ENCODE results near the gene MDH1. TPM values are rescaled to one million over a fixed set of nuclear protein-coding genes. Genes with fewer than 3 reads are reported as not detected.
"Not testable (repeated sequence)": the region's sequence is repeated elsewhere in the genome, so short reads cannot be mapped to it uniquely, and the experiment has no call there.

The MDH1 gene
- total RNA-seq, 3 donors from 2014 or later (not counting 1 experiment from before 2014, with no cell fraction given) = 62.0 to 85.3 (median 71.3) TPM

GRCh38 chr2:63572001-63572400, 16.8 kb upstream of the MDH1 start:
- Mint-ChIP-seq H3K36me3 (peaks cover 17% of the 10 kb centered on the region), H3K9me3 (peaks cover 9 to 11% of the 10 kb centered on the region in 2 donors), H3K4me3 (no peak overlapping the region), H3K27ac (no peak overlapping the region), H3K27me3 (ENCODE audit: low read depth in 2 of 2) (no peaks in the 10 kb centered on the region), H3K4me1 (peaks cover 0 to 7% of the 10 kb centered on the region in 2 donors)
- DNase-seq (no peak), ATAC-seq (no peak)
- Histone ChIP-seq H3K36me3 (ENCODE audit: control insufficient read depth, insufficient read depth, low read length) (no peaks in the 10 kb centered on the region), H3K9me3 (ENCODE audit: control insufficient read depth, insufficient read depth, low read length) (peaks cover 7% of the 10 kb centered on the region), H3K4me1 (ENCODE audit: control insufficient read depth, insufficient read depth, low read length) (no peaks in the 10 kb centered on the region), H3K27me3 (ENCODE audit: control insufficient read depth, insufficient read depth, low read length) (no peaks in the 10 kb centered on the region), H3K27ac (ENCODE audit: low read length) (no peak overlapping the region), H3K4me3 (ENCODE audit: low read length) (no peak overlapping the region)
- WGBS (ENCODE audit: insufficient coverage) = 100% methylated on average over 2 of the region's 2 CpGs
- intact Hi-C loops (cut with micrococcal nuclease) = no loop called here
- no peak for TF ChIP-seq CTCF (IDR thresholded peaks at IDR 0.05)

GRCh38 chr2:63573026-63573425, 15.7 kb upstream of the MDH1 start:
- H3K36me3 ChIP-seq (ENCODE audit: control insufficient read depth, insufficient read depth, low read length); H3K4me3 ChIP-seq (ENCODE audit: low read length); H3K4me1 ChIP-seq (ENCODE audit: control insufficient read depth, insufficient read depth, low read length); H3K4me3 Mint-ChIP-seq; ATAC-seq; H3K9me3 ChIP-seq (ENCODE audit: control insufficient read depth, insufficient read depth, low read length); H3K27ac ChIP-seq (ENCODE audit: low read length); H3K4me1 Mint-ChIP-seq; intact Hi-C loops (cut with micrococcal nuclease); H3K27ac Mint-ChIP-seq; DNase-seq; H3K27me3 Mint-ChIP-seq (ENCODE audit: low read depth in 2 of 2); H3K9me3 Mint-ChIP-seq; H3K27me3 ChIP-seq (ENCODE audit: control insufficient read depth, insufficient read depth, low read length): not testable (repeated sequence)
- no CpG with 5 or more reads among the region's 3 CpGs for WGBS (ENCODE audit: insufficient coverage)
- H3K36me3 Mint-ChIP-seq = peaks cover 13% of the 10 kb centered on the region

GRCh38 chr2:63573726-63574345, 14.9 kb upstream of the MDH1 start:
- H3K4me1 Mint-ChIP-seq; H3K27ac ChIP-seq (ENCODE audit: low read length); H3K9me3 ChIP-seq (ENCODE audit: control insufficient read depth, insufficient read depth, low read length); DNase-seq; H3K27me3 ChIP-seq (ENCODE audit: control insufficient read depth, insufficient read depth, low read length); H3K4me3 Mint-ChIP-seq; intact Hi-C loops (cut with micrococcal nuclease); H3K4me1 ChIP-seq (ENCODE audit: control insufficient read depth, insufficient read depth, low read length); H3K36me3 Mint-ChIP-seq; ATAC-seq; H3K9me3 Mint-ChIP-seq; H3K27ac Mint-ChIP-seq; H3K4me3 ChIP-seq (ENCODE audit: low read length); H3K36me3 ChIP-seq (ENCODE audit: control insufficient read depth, insufficient read depth, low read length); H3K27me3 Mint-ChIP-seq (ENCODE audit: low read depth in 2 of 2): not testable (repeated sequence)
- 96% methylated on average over 13 of the region's 13 CpGs for WGBS (ENCODE audit: insufficient coverage)

- Mint-ChIP-seq H3K9me3 (peaks cover 2 to 5% of the 10 kb centered on the region in 2 donors), H3K36me3 (no peaks in the 10 kb centered on the region)
Observed at GRCh38 chr2:63576546-63576945, 12.2 kb upstream of the MDH1 start.

More at GRCh38 chr2:63576546-63576945, 12.2 kb upstream of the MDH1 start:
- ATAC-seq = no peak
- Histone ChIP-seq H3K4me1 (ENCODE audit: control insufficient read depth, insufficient read depth, low read length) (no peaks in the 10 kb centered on the region), H3K27me3 (ENCODE audit: control insufficient read depth, insufficient read depth, low read length) (no peaks in the 10 kb centered on the region), H3K9me3 (ENCODE audit: control insufficient read depth, insufficient read depth, low read length) (no peaks in the 10 kb centered on the region), H3K4me3 (ENCODE audit: low read length) (no peak overlapping the region), H3K27ac (ENCODE audit: low read length) (no peak overlapping the region), H3K36me3 (ENCODE audit: control insufficient read depth, insufficient read depth, low read length) (no peaks in the 10 kb centered on the region)
- no peak for DNase-seq
- Mint-ChIP-seq H3K27ac (no peak overlapping the region), H3K27me3 (ENCODE audit: low read depth in 2 of 2) (no peaks in the 10 kb centered on the region), H3K4me3 (no peak overlapping the region), H3K4me1 (peaks cover 8 to 9% of the 10 kb centered on the region in 2 donors)
- TF ChIP-seq CTCF (IDR thresholded peaks at IDR 0.05) = no peak
- intact Hi-C loops (cut with micrococcal nuclease) = no loop called here
